Fibroblast of pulmonary artery (primary cell): ENCODE measurements around the gene KCNH2.
A peak's percentile ranks its signal among the peaks of the same experiment; 100 is the strongest.

Experiments used
- DNase-seq: peaks from one replicate; pipeline ENCODE4 v3.0.0-alpha.2; 2010; ENCODE audit warnings: low read depth
- H3K4me3 ChIP-seq: replicated peaks from 2 replicates; pipeline ENCODE4 v1.5.1; 2011; ENCODE audit warnings: low read depth, mild to moderate bottlenecking, control low read depth, low read length, moderate library complexity
- TF ChIP-seq, protein P1 (sequence below): IDR thresholded peaks from 2 replicates; pipeline ENCODE4 v1.5.1; 2011; ENCODE audit warnings: mild to moderate bottlenecking, control low read depth, low read length, inconsistent platforms; ENCODE audit errors: missing control alignments

KCNH2 gene

DNA sequence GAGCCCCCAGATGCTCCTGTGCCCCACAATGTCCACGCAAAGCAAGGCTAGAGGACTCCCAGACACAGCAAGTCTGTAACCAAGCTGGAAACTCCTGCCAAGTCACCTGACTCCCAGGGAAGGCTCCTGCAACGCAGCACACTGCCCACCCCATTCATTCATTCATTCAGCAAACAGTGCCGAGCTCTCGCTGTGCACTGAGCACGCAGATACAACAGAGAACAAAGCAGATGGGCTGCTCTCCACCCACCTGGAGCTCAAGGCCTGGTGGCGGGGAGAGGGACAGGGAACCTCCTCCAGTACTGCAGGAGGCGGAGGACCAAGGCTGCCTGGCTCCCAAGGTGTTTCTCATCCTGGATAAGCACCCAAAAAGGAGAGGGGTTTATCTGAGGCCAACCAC is 8.6 kb downstream of the KCNH2 start:
- TF ChIP-seq, protein P1, sequence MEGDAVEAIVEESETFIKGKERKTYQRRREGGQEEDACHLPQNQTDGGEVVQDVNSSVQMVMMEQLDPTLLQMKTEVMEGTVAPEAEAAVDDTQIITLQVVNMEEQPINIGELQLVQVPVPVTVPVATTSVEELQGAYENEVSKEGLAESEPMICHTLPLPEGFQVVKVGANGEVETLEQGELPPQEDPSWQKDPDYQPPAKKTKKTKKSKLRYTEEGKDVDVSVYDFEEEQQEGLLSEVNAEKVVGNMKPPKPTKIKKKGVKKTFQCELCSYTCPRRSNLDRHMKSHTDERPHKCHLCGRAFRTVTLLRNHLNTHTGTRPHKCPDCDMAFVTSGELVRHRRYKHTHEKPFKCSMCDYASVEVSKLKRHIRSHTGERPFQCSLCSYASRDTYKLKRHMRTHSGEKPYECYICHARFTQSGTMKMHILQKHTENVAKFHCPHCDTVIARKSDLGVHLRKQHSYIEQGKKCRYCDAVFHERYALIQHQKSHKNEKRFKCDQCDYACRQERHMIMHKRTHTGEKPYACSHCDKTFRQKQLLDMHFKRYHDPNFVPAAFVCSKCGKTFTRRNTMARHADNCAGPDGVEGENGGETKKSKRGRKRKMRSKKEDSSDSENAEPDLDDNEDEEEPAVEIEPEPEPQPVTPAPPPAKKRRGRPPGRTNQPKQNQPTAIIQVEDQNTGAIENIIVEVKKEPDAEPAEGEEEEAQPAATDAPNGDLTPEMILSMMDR, result no peak

DNA sequence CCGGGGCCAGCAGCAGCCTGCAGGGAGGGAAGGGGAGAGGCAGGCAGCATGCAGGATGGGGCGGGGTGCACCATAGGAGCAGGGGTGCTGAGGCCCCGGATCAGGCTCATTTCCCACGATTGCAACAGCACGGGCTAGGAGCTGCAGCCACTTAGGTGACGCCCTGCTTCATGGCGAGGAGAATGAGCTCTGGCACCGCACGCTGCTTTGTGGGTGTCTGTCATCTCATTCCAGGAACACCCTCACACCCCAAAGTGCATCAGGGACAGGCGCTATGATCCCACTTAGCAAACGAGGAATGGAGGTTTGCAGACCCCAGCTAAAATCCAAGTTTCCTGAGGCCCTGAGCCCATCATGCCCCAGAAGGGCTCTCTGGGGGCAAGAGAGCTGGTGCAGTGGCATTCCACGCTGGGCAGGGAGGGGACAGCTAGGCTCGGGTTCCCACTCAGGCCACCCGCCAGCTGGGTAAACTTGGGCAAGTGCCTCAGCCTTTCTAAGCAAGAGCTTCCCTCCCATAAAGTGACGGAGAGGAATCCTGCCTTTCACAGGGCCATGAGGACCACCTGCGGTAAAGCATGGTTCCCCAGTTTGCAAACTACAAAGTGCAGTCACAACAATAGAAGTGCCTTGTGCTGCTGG is 9.3 kb downstream of the KCNH2 start:
- TF ChIP-seq, protein P1, result no peak
- no peak for DNase-seq
- no peak overlapping the region for H3K4me3 ChIP-seq

More for the DNA sequence above, 8.6 kb downstream of the KCNH2 start:
- no peak for DNase-seq
- H3K4me3 ChIP-seq, result no peak overlapping the region

GRCh38 chr7:150968056-150968733 is 9.9 kb downstream of the KCNH2 start:
- DNase-seq, result no peak
- TF ChIP-seq, protein P1, result no peak
- H3K4me3 ChIP-seq, result no peak overlapping the region

DNA sequence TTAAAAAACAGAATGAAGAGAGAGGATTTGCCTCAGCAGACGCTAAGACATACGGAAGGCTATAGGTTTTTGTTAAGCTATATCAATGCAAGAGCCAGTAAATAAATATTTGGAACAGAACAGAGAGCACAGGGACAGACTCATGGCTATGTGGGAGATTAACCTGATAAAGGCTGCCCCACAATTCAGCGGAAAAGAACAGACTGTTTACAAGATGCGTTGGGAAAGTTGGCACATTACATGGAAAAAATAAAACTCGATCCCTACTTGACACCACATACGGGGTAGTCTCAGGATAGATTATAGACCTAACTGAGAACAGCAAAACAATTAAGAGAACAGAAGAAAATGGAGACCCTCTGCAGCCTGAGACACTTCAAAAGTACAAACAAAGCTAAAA is 10.8 kb downstream of the KCNH2 start:
- DNase-seq, result no peak
- TF ChIP-seq, protein P1, result no peak
- H3K4me3 ChIP-seq, result no peak overlapping the region

DNA sequence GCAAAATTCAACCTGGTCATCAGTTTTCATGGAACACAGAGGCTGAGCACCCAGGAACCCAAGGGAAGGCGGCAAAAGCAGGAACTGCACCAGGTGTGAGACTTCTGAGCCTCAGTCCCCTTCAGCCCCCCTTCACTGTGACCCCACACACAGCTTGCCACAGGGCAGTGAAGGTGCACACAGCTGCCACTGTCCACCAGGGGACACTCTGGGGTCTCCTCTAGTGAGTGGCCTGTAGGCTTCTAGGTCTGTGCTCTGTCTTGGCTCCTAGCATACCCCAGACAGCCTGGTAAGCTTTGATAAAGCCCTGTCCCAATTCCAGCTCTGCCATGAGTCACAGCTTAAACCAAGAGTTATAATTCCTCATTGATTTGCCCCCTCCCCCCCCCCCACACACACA is 12.1 kb downstream of the KCNH2 start:
- DNase-seq, result no peak
- H3K4me3 ChIP-seq, result no peak overlapping the region
- TF ChIP-seq, protein P1, result peak; percentile 14

- TF ChIP-seq, protein P1, result no peak
- no peak for DNase-seq
- H3K4me3 ChIP-seq, result no peak overlapping the region
These were observed 12.8 kb downstream of the KCNH2 start for GRCh38 chr7:150965273-150965830.
